ENCODE data around the gene ETF1.

ETF1 gene

DNA sequence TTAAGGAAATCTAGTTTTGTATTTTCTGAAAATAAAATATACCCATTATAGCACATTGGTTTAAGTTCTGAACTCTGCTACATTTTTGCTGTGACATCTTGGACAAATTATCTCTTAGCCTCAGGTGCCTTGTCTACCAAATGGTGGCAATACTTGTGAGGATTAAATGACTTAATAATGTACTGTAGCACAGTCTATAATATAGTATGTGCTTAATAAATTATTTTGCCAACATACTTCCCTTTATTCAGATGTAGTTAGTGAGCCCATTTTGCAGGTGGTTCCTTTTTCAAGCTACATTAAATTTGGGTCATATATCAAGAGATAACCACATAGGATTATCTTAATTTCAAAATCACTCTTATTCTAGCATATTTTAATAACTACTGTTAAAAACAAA is 3.2 kb downstream of the ETF1 start:
- no peak overlapping the region for H3K9ac ChIP-seq
- H3K4me3 ChIP-seq (IDR thresholded peaks at IDR 0.05; ENCODE audit: insufficient read depth, low read depth, low read length): no peak overlapping the region
- TF ChIP-seq, protein P1, sequence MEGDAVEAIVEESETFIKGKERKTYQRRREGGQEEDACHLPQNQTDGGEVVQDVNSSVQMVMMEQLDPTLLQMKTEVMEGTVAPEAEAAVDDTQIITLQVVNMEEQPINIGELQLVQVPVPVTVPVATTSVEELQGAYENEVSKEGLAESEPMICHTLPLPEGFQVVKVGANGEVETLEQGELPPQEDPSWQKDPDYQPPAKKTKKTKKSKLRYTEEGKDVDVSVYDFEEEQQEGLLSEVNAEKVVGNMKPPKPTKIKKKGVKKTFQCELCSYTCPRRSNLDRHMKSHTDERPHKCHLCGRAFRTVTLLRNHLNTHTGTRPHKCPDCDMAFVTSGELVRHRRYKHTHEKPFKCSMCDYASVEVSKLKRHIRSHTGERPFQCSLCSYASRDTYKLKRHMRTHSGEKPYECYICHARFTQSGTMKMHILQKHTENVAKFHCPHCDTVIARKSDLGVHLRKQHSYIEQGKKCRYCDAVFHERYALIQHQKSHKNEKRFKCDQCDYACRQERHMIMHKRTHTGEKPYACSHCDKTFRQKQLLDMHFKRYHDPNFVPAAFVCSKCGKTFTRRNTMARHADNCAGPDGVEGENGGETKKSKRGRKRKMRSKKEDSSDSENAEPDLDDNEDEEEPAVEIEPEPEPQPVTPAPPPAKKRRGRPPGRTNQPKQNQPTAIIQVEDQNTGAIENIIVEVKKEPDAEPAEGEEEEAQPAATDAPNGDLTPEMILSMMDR (conservative IDR thresholded peaks at IDR 0.05; ENCODE audit: low read depth, low read length): no peak
- H3K4me2 ChIP-seq: peak overlapping the region; percentile 85; the same call in 1 of the 2 replicates
- H4K20me1 ChIP-seq (ENCODE audit: insufficient read depth): peaks cover 17% of the 10 kb centered on the region; the same call in 1 of the 2 replicates
- peaks cover 97% of the 10 kb centered on the region for H3K79me2 ChIP-seq (ENCODE audit: insufficient read depth, low read depth)
- no peaks in the 10 kb centered on the region for H3K27me3 ChIP-seq (ENCODE audit: insufficient read depth, low read depth)
- H3K27ac ChIP-seq: no peak overlapping the region
- H2AFZ ChIP-seq (ENCODE audit: low read depth): no peak overlapping the region
- peaks cover 35% of the 10 kb centered on the region for H3K4me1 ChIP-seq (ENCODE audit: low read depth, poor library complexity, severe bottlenecking)
- no peaks in the 10 kb centered on the region; the same call in 1 of the 2 replicates for H3K36me3 ChIP-seq (ENCODE audit: insufficient read depth)

DNA sequence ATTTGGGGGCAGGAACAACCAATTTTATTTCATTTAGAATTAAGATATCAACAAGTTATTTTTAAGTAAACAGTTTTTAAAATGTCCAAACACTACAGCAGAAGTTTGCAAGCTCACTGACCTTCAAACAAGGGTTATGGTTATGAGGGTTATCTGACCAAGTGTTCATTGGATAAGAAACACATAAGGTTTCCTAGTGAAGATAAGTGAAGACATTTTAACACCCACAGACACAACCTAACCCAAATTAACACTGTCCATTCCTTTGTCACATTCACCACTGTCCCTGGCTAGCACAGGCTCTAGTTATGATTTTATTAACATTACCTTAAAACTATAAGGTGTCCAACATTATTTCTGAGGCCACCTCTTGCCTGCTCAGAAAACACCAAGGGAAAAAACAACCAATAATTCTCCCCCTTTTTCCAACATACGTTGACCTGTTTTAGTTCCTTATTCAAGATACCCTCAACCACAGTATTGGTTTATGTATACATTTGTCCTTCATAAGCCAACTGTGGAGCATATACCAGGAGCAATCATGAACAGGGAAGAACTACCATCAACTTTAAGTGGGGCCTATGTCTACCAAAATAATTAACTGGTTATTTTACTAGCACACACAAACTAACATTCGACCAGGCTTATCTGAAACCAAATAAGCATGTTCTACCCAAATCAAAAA is 4.0 kb downstream of the ETF1 start:
- peak overlapping the region; percentile 4; the same call in 1 of the 2 replicates for H3K4me2 ChIP-seq
- peaks cover 97% of the 10 kb centered on the region for H3K79me2 ChIP-seq (ENCODE audit: insufficient read depth, low read depth)
- peaks cover 17% of the 10 kb centered on the region; the same call in 1 of the 2 replicates for H4K20me1 ChIP-seq (ENCODE audit: insufficient read depth)
- no peak overlapping the region for H3K27ac ChIP-seq
- TF ChIP-seq, protein P1 (conservative IDR thresholded peaks at IDR 0.05; ENCODE audit: low read depth, low read length): no peak
- H3K4me1 ChIP-seq (ENCODE audit: low read depth, poor library complexity, severe bottlenecking): peaks cover 30% of the 10 kb centered on the region
- no peak overlapping the region for H3K9ac ChIP-seq
- H3K4me3 ChIP-seq (IDR thresholded peaks at IDR 0.05; ENCODE audit: insufficient read depth, low read depth, low read length): no peak overlapping the region
- H3K36me3 ChIP-seq (ENCODE audit: insufficient read depth): no peaks in the 10 kb centered on the region; the same call in 1 of the 2 replicates
- H2AFZ ChIP-seq (ENCODE audit: low read depth): no peak overlapping the region
- H3K27me3 ChIP-seq (ENCODE audit: insufficient read depth, low read depth): no peaks in the 10 kb centered on the region

DNA sequence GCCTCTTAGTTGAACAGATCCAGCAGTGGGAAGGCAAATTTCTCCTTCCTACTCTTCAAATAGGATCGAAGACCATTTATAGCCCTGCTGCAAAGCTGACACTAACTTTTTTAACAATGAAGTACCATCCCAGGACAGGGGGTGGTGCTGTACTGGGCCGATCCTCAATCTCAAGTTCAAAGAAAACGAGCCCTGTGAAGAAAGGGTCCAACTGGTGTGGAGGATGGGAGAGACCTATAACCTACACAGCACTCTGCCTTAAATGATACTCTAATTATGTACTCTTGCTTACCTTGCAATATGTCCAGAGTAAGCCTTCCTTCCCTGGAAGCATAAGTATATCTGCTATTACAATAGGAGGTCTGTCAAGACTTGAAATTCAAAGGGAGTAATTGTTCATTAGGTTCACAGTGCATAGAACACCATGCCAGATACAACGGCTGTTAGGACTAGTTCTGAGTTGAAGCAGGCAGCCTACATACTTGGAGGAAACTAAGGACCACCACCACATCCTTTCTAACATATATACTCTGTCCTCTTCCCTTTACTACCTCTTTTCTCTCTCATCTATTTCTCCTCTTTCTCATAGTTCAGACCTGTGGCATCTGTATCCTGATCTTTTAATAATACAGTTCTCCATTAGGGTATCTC is 6.2 kb downstream of the ETF1 start:
- no peak overlapping the region for H3K9ac ChIP-seq
- H3K79me2 ChIP-seq (ENCODE audit: insufficient read depth, low read depth): peaks cover 98% of the 10 kb centered on the region
- H3K4me1 ChIP-seq (ENCODE audit: low read depth, poor library complexity, severe bottlenecking): peaks cover 30% of the 10 kb centered on the region
- H3K36me3 ChIP-seq (ENCODE audit: insufficient read depth): no peaks in the 10 kb centered on the region; the same call in 1 of the 2 replicates
- H4K20me1 ChIP-seq (ENCODE audit: insufficient read depth): peaks cover 27% of the 10 kb centered on the region; the same call in 1 of the 2 replicates
- TF ChIP-seq, protein P1 (conservative IDR thresholded peaks at IDR 0.05; ENCODE audit: low read depth, low read length): peak; percentile 37; the same call in 1 of the 2 replicates
- no peak overlapping the region for H3K27ac ChIP-seq
- H2AFZ ChIP-seq (ENCODE audit: low read depth): no peak overlapping the region
- H3K4me2 ChIP-seq: no peak overlapping the region
- no peaks in the 10 kb centered on the region for H3K27me3 ChIP-seq (ENCODE audit: insufficient read depth, low read depth)
- no peak overlapping the region for H3K4me3 ChIP-seq (IDR thresholded peaks at IDR 0.05; ENCODE audit: insufficient read depth, low read depth, low read length)

DNA sequence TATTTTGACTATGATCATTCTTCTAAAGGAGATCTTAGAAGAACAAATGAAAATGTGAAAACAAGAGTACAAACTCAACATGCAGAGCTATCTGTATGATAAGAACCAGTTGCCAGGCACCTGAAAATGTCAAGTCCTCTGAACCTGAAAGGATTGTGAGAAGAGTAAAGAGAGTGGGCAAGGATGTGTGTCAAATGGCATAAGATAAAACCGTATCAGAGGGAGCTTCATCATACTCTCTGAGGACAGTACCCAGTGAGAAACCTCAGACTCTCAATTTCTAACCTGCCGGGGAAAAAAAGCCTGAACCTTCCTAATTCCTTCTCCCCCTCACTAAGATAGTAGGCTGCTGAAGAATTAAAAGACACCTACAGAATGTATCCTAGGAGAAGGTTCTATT is 6.8 kb downstream of the ETF1 start:
- H3K27me3 ChIP-seq (ENCODE audit: insufficient read depth, low read depth): no peaks in the 10 kb centered on the region
- H4K20me1 ChIP-seq (ENCODE audit: insufficient read depth): peaks cover 28% of the 10 kb centered on the region
- no peak overlapping the region for H3K27ac ChIP-seq
- H2AFZ ChIP-seq (ENCODE audit: low read depth): no peak overlapping the region
- TF ChIP-seq, protein P1 (conservative IDR thresholded peaks at IDR 0.05; ENCODE audit: low read depth, low read length): no peak
- H3K36me3 ChIP-seq (ENCODE audit: insufficient read depth): peaks cover 2% of the 10 kb centered on the region; the same call in 1 of the 2 replicates
- H3K4me2 ChIP-seq: no peak overlapping the region
- peaks cover 25% of the 10 kb centered on the region for H3K4me1 ChIP-seq (ENCODE audit: low read depth, poor library complexity, severe bottlenecking)
- peaks cover 98% of the 10 kb centered on the region for H3K79me2 ChIP-seq (ENCODE audit: insufficient read depth, low read depth)
- H3K4me3 ChIP-seq (IDR thresholded peaks at IDR 0.05; ENCODE audit: insufficient read depth, low read depth, low read length): no peak overlapping the region
- no peak overlapping the region for H3K9ac ChIP-seq
